Activated CD8-positive, alpha-beta memory T cell treated with anti-CD3 and anti-CD28 coated beads, Interleukin-2, amount 50 U/mL, for 1 hour (primary cell): ENCODE data around the gene CXCL17.
"Not testable (repeated sequence)": the region's sequence is repeated elsewhere in the genome, so short reads cannot be mapped to it uniquely, and the experiment has no call there.

Experiments
- DNase-seq: peaks from one replicate; pipeline ENCODE4 v3.0.0-alpha.2; 2020; ENCODE audit errors: extremely low read depth

Gene CXCL17

GRCh38 chr19:42466521-42467182 is 23.9 kb upstream of the CXCL17 start:
- DNase-seq, result no peak

- DNase-seq, result no peak
Measured at GRCh38 chr19:42465827-42466280, 23.1 kb upstream of the CXCL17 start.

- DNase-seq, result no peak
Measured at GRCh38 chr19:42461700-42462324, 19.1 kb upstream of the CXCL17 start.

GRCh38 chr19:42461231-42461630 is 18.5 kb upstream of the CXCL17 start:
- not testable (repeated sequence) for DNase-seq

GRCh38 chr19:42459926-42460325 is 17.2 kb upstream of the CXCL17 start:
- no peak for DNase-seq

- DNase-seq, result no peak
Measured at GRCh38 chr19:42455621-42456081, 12.9 kb upstream of the CXCL17 start.

GRCh38 chr19:42455086-42455485 is 12.3 kb upstream of the CXCL17 start:
- no peak for DNase-seq

GRCh38 chr19:42452590-42452989 is 9.8 kb upstream of the CXCL17 start:
- DNase-seq, result no peak

GRCh38 chr19:42450314-42450934 is 7.7 kb upstream of the CXCL17 start:
- DNase-seq, result peak; percentile 69

GRCh38 chr19:42448306-42448705 is 5.6 kb upstream of the CXCL17 start:
- not testable (repeated sequence) for DNase-seq

GRCh38 chr19:42445948-42446347 is 3.2 kb upstream of the CXCL17 start:
- DNase-seq, result no peak

- no peak for DNase-seq
Measured at GRCh38 chr19:42443944-42444398, 1.2 kb upstream of the CXCL17 start.

GRCh38 chr19:42441049-42441445 is 1.7 kb downstream of the CXCL17 start:
- DNase-seq, result no peak

- peak; percentile 49 for DNase-seq
Measured at GRCh38 chr19:42440357-42441048, 2.2 kb downstream of the CXCL17 start.

- DNase-seq, result no peak
Measured at GRCh38 chr19:42436006-42436405, 6.7 kb downstream of the CXCL17 start.

- no peak for DNase-seq
Measured at GRCh38 chr19:42435316-42435715, 7.4 kb downstream of the CXCL17 start.

GRCh38 chr19:42433503-42434260 is 9.1 kb downstream of the CXCL17 start:
- no peak for DNase-seq

- DNase-seq, result no peak
Measured at GRCh38 chr19:42431486-42431885, 11.3 kb downstream of the CXCL17 start.

GRCh38 chr19:42428676-42429075 is 14.1 kb downstream of the CXCL17 start:
- DNase-seq, result no peak

- no peak for DNase-seq
Measured at GRCh38 chr19:42427313-42427712, 15.4 kb downstream of the CXCL17 start, which contains the start of gene LIPE. LIPE (minus strand) TSS chr19:42427388; CDS start chr19:42427149, 239 bp downstream.

- DNase-seq, result no peak
Measured at GRCh38 chr19:42426643-42427042, 16.1 kb downstream of the CXCL17 start.
